GM18502 (cell line): ENCODE measurements around the gene GAST.
"Not testable (repeated sequence)": the region's sequence is repeated elsewhere in the genome, so short reads cannot be mapped to it uniquely, and the experiment has no call there.

ENCODE experiments used
- ATAC-seq: cut with Tn5 transposase; IDR thresholded peaks from one replicate; pipeline ENCODE4 v1.9.1; 2021; ENCODE audit warnings: mild to moderate bottlenecking; ENCODE audit not compliant: unreplicated experiment, poor library complexity

Gene GAST

GRCh38 chr17:41711669-41712400 lies at the start of gene GAST:
Gene GAST (plus strand): TSS chr17:41712331. CDS start chr17:41715437, 3,106 bp downstream.
- ATAC-seq = no peak

DNA sequence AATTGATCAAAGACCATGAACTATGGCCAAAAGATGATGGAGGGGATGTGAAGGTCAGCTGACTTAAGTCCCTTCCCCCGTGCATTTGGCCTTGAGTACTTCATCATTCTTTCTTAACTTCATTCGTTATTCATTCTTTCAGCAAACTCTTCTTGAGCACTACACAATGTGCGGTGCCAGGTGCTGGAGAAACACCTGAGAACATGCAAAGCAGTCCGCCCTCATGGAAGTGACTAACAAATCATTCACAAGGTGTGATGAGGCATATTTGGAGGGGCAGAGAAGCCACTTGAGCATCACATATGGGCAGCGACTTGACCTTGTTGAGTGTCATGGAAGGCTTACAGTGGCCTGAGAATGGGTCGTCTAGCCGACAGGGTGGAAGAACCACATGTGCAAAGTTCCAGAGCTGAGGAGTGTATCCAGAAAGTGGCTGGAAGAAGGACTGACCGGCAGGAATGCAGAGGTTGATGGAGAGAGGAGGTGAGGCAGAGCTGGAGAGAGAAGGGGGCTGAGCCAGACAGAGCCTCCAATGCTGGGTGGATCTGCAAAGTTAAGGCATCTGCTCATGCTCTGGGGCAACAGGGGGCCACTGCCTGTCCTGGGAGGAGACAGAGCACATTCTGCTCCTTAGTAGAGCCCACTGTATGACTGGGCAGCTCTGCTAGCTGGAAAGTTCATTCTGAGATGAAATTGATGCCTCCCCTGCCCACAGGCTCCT lies 48.5 kb upstream of the GAST start:
- no peak for ATAC-seq

GRCh38 chr17:41664172-41664457 lies 48.0 kb upstream of the GAST start:
- ATAC-seq = no peak

DNA sequence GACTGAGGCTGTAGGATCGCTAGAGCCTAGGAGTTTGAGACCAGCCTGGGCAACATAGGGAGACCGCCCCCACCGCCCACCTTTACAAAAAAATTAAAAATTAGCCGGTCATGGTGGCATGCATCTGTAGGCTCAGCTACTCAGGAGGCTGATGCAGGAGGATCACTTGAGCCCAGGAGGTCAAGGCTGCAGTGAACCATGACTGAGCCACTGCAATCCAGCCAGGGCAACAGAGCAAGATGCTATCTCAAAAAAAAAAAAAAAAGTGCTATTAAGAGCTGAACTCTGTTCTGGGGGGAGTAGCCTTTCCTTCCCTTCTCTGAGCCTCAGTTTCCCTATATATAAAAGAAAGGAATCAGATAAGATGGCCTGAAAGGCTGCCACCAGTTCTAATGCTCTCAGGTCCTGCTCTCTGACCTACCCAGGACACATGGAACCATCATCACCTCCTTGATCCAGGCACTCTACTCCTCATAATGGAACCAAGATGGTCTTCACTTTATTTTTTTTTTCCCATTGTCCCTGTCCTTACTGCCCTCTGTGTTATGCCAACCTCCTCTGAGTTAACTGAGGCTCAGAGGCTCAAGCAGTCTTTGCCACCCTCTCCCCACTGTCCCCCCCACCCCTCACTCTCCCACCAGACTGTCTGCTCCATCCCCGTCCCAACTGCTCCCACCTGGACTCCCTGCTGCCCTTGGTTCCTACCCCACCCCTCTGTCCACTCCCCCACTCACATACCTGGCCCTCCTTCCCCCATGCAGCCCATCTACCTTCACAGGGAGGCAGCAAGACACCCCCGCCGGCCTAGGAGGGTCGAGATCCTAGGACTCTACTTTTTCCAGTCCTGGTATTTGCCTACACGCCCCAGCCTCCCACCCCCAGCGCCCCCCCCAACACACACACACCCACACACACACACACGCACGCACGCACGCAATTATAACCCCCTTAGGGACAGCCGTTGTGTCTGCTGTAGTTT lies 47.3 kb upstream of the GAST start:
- no peak for ATAC-seq

GRCh38 chr17:41665566-41666236 lies 46.4 kb upstream of the GAST start:
- ATAC-seq = peak; percentile 68

GRCh38 chr17:41666237-41666641 lies 45.9 kb upstream of the GAST start:
- peak; percentile 35 for ATAC-seq

DNA sequence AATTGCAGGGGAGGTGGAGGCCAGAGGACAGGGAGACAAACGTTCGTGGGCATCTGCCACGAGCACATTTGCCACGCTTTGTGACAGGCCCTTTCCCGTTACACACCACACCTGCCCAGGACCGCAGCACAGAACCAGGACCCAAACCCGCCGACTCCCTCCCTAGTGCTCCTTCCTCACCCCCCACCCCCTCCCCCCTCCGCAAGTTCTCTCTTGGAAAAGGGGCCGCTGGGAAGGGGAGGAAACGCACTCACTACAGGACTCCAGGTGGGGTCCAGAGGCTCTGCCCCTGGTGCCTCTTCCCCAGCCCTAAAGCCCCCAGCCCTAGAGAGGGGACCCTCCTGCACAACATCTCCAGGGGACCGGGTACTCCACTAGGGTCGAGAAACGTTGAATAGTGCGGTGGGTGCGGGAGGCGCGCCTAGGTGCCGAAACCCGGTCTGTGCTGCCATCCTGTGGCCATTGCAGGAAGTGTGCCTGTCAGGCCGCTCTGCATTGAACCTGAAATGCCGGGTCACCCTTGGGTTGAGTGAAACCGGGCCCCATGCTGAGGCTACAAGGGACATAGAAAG lies 45.3 kb upstream of the GAST start:
- peak; percentile 52 for ATAC-seq

DNA sequence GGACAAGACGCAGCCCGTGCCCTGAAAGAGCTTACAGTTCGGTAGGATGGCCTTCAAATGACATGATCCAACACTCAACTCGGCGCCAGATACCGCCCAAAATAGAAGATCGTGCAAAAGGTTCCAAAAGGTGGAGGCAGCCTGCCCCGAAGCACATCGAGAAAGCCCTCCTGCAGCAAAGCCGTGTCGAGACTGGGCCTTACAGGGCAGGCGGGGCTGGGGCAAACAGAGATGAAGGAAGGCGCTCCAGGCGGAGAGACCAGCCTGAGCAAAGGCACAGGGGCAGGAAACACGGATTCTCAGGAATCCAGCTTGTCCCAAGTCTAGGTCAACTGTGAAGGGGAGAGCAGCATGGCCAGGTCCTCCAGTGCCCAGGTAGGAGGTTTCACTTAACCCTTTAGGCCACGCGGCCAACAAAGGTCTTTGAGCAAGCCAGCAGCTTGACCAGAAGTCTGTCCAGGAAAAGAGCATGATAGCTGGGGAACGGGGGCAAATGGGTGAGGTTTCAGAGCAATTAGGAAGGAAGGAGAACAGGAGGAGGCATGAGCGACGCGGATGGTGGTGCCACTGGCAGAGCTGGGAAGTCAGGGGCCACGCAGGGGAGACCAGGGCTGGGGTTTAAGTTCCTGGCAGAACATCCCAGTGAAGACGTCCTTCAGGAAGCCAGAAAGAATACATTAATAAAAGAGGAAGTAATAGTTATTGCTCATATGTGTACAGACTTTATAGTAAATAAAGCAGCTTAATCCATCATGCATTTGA lies 44.7 kb upstream of the GAST start:
- no peak for ATAC-seq

- ATAC-seq = no peak
Measured at GRCh38 chr17:41672153-41672552, 40.0 kb upstream of the GAST start.

- not testable (repeated sequence) for ATAC-seq
Measured at GRCh38 chr17:41675157-41676057, 36.7 kb upstream of the GAST start.

DNA sequence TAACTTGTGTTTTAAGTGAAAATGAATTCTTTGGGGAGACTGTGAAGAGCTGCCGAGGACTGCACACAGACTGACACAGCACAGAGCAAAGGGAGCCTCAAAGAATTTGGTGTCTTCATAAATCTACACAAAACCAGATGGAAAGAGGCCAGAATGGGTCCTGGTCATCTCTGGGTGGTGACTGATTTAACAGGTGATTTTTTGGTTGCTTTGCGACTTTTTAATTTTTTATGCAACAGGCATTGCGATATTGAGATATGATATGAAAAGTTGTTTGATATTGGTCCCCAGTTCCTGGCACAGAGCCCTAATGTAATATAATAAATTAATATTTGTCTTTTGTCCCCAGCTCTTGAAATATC lies 36.1 kb upstream of the GAST start:
- no peak for ATAC-seq

DNA sequence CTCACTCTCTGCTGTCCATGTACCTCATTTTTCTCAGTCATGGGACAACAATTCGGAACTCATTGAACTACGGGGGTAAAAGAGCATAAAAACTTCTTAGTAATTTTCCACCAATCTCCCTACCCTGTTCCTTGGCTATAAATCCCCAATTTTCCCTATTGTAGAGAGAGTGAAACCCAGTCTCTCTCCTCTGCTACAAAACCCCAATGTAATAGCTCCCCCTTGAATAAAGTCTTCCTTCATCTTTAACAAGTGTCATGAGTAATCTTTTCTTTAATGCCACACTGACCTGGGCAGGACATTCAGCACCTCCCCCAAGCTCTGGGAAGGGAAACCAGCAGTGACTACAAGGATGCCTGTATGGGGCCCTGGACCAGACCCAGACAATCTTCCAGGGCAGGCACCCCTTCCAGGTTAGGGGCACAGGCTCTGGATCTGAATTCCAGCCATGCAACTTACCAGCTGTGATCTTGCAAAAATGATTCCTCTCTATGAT lies 33.7 kb upstream of the GAST start:
- peak; percentile 22 for ATAC-seq

- ATAC-seq = peak; percentile 69
Measured at GRCh38 chr17:41678907-41679739, 33.0 kb upstream of the GAST start.

GRCh38 chr17:41679740-41680425 lies 32.2 kb upstream of the GAST start:
- ATAC-seq = no peak

- no peak for ATAC-seq
Measured at GRCh38 chr17:41680426-41681040, 31.6 kb upstream of the GAST start.

DNA sequence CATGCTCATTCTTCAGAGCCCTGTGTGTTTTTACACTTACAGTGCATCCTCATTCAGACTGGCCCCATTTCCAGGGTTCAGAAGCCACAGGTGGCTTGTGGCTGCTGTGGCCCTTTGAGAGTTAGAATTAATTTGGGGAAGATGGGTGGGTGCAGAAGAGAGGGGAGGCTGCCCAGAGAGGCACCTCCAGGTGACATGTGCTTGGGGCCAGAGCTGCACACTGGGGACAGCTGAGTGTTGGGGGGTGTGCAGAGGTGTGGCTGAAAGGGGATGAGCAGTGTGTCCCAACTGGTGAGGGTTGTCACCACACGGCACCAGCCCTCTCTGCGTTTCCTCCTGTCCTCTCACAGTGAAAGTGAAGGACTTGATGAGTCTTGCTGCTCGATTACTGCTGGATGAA lies 30.4 kb upstream of the GAST start:
- no peak for ATAC-seq
